Limb (tissue), 2 donors: ENCODE data around the gene STX18.

Experiments used
- DNase-seq, 2 donors: peaks; one replicate each; pipeline ENCODE4 v3.0.0-alpha.2; 2016; ENCODE audit errors: extremely low spot score in 2 of 2

Gene STX18

DNA sequence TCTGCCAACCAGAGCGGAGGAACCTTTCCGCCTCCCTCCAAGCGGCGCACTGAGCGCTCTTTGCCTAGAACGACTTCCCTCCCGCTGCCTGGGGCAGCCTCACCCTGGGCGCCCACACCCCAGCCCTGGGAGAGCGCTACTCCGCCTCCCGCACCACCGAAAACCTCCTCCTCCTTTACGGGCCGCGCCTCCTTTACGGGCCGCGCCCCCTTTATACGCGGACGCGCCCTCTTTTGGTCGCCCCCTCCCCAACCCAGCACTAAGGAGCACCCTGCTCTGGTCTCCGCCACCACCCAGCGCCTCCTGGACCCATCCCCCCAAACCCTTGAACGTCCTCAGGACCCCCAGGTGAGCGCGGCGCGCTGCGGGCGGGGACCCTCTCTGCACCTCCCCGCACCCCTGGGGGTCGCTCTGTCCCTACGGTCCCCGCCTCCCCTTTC lies 155.5 kb downstream of the STX18 start:
- peak in 1 of 2 donors; percentile 69 for DNase-seq

DNA sequence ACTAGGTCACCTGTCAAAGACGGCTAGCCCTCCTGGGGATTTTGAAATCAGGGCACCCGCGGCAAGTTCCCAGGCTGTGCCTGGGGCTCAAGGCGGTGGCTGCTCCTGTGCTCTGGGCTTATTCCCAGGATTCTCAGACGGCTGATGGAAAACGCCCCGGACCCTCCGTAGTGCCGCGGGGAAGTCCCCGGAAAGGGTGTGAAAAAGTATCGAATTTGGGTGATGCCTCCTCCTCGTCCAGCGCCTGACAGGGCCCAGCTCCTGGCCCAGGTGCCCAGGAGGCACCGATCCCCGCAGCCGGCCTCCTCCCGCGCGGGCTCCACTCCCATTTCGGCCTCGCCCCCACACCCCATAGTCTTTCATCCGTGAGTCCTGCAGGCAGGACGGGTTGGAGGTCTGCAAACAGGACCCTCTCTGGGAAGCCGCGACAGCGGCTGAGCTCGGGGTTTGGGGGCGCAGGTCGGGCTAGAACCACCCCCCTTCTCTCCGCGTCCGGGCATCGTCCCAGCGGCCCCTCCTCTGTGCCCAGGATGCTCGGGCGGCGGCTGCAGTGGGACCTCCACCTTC lies 156.0 kb downstream of the STX18 start:
- DNase-seq = no peak

DNA sequence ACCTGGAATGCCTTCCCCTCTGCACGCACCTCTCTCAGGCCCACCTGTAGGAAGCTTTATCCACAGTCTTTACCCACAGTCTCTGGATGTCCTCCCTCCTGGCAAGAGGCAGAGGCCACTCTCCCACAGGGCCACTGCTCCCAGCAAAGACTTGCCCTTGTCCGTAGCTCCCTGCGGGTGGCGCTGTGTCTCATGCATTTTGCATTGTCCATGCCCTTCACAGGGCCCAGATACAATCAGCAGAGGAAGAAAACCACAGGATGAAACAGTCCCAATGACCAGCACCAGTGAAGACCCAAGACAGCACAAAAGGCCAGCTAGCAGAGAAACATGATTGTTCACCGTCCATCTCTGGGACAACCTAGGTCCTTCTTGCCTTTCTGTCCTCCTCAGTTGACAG lies 157.0 kb downstream of the STX18 start:
- DNase-seq = no peak

DNA sequence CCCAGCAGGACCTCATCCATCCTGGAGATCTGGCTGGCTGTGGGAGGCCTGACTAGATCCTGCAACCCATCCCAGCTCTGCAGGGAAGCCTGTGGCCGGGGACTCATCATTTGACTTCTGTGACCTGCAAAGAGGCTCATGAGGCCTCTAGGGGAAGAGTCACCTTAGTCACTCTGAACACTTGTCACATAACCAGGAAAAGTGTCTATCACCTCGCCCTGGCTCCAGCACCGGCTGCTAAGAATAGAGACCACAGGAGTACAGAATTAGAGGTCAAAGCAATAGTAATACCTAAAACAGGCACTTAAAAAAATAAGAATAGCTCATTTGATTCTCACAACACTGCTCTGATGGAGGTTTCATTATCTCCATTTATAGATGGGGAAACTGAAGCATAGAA lies 158.8 kb downstream of the STX18 start:
- no peak for DNase-seq

DNA sequence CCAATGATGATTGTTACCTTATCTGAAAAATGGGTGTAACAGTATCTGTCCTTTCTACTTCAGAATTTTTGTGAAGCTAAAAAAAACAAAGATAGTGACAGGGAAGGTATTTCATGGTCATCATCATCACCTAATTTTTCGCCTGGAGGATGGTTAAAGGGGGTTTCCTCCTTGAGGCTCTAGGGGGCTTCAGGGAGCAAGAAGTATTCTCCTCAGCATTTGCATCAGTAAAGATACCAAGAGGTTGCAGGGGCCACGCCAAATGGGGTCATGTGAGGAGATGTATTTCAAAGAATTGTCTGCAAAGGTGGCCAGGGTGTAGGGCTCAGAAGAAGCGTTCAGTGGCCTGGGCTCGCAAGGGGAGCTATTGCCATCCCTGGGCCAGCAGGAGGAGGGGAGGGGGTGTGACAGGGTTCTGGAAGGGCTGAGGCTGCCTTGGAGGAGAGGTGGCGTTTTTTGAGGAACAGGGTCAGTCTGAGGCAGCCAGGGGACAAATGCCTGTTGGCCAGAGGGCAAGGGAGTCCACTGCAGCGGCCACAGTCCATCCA lies 162.2 kb downstream of the STX18 start:
- no peak for DNase-seq

DNA sequence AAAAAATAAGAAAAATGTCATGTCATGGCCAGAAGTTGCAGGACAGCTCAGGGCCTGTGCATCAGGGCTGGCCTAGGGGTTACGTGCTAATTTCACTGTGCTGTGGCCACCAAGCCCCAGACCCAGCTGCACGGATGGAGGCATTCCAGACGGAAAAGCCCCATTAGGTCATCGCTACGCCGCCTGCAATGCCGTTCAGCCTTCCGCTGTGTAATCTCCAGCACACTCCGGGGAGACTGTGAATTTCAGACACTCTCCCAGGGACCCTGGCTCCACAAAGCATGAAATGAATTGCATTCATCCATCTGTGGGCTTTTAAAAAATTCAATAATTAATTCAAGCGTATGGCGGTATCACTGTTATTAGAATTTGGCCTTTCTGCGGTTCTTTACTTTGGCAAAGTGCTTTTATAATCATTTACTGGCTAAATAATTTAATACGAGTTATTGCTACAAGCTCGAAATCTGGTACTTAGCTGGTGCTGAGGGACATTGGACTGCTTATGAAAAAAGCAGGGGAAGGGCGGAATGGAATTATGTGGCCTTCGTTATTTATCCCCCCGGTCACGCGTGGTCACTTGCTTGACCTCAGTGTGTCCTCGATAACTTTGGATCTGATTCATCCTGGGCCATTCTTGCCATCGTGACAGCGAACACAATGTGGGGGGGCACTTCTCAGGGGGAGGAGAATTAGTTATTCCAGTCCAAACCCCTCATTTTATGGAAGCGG lies 164.0 kb downstream of the STX18 start:
- peak in 1 of 2 donors; percentile 72 for DNase-seq

DNA sequence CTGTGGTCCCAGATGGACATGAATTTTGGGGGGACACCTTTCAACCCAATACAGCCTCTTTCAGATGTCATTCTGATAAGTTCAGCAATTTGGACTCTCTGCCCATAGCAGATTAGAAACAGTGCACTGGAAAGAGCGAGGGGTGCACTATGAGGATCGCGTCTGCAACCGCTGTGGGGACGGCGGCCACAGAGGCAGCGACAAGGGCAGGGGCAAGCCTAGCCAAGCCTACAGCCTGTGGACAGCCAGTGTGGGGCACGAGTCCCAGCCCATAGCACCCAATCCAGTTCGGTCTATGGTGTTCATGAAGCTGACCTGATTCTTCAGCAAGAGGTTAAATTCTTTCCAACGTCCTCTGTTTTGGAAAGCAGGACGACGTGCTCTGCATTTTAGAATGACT lies 164.7 kb downstream of the STX18 start:
- no peak for DNase-seq

DNA sequence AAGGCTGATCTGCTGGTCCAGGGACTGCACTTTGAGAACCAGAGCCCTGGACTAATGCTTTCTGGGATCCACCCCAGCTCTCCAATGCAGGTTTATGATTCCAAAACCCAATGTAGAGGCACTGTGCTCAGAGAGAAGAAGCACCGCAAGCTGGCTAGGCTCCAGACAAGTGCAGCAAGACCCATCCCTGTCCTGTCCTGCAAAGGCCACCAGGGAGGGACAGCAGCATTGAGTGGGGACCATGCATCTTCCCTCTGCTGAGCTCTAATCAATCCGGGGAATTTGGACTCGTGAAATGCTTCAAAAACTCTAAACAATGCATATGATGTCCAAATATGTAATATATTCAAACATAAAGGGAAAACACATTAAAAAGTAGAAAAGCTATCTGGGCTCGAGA lies 165.8 kb downstream of the STX18 start:
- no peak for DNase-seq

DNA sequence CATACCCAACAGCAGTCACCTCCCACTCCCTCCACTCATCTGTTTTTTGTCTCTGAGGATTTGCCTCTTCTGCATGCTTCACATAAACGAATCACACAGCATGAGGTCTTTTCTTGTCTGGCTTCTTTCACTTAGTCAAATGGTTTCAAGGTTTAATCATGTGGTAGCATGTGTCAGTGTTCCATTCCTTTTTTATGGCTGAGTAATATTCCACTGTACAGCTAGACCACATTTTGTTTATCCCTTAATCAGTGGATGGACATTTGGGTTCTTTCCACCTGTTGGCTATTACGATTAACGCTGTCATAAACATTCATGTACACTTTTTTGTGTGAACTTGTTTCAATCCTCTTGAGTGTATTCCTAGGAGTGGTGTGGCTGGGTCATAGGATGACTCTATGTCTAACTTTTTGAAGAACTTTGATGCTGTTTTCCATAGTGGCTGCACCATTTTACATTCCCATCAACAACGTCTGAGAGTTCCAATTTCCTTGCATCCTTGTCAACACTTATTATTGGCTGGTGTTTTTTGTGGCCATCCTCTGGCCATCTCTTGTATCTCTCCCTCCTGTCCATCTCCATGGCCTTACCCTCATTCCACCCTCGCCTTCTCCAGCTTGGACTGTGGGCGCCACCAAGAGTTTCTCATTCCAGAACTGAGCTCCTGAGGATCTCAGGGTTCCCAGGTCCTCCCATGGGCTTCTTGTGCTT lies 167.3 kb downstream of the STX18 start:
- no peak for DNase-seq
